Activated CD8-positive, alpha-beta memory T cell treated with anti-CD3 and anti-CD28 coated beads for 1 hour (primary cell): ENCODE results near the gene AGGF1.
"Not testable (repeated sequence)": the region's sequence is repeated elsewhere in the genome, so short reads cannot be mapped to it uniquely, and the experiment has no call there.

Experiments
- DNase-seq, 2 donors: peaks; one replicate each; pipeline ENCODE4 v3.0.0-alpha.2; 2020; ENCODE audit warnings: low read depth in 1 of 2; ENCODE audit errors: extremely low read depth in 1 of 2

AGGF1 gene, protein sequence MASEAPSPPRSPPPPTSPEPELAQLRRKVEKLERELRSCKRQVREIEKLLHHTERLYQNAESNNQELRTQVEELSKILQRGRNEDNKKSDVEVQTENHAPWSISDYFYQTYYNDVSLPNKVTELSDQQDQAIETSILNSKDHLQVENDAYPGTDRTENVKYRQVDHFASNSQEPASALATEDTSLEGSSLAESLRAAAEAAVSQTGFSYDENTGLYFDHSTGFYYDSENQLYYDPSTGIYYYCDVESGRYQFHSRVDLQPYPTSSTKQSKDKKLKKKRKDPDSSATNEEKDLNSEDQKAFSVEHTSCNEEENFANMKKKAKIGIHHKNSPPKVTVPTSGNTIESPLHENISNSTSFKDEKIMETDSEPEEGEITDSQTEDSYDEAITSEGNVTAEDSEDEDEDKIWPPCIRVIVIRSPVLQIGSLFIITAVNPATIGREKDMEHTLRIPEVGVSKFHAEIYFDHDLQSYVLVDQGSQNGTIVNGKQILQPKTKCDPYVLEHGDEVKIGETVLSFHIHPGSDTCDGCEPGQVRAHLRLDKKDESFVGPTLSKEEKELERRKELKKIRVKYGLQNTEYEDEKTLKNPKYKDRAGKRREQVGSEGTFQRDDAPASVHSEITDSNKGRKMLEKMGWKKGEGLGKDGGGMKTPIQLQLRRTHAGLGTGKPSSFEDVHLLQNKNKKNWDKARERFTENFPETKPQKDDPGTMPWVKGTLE

DNA sequence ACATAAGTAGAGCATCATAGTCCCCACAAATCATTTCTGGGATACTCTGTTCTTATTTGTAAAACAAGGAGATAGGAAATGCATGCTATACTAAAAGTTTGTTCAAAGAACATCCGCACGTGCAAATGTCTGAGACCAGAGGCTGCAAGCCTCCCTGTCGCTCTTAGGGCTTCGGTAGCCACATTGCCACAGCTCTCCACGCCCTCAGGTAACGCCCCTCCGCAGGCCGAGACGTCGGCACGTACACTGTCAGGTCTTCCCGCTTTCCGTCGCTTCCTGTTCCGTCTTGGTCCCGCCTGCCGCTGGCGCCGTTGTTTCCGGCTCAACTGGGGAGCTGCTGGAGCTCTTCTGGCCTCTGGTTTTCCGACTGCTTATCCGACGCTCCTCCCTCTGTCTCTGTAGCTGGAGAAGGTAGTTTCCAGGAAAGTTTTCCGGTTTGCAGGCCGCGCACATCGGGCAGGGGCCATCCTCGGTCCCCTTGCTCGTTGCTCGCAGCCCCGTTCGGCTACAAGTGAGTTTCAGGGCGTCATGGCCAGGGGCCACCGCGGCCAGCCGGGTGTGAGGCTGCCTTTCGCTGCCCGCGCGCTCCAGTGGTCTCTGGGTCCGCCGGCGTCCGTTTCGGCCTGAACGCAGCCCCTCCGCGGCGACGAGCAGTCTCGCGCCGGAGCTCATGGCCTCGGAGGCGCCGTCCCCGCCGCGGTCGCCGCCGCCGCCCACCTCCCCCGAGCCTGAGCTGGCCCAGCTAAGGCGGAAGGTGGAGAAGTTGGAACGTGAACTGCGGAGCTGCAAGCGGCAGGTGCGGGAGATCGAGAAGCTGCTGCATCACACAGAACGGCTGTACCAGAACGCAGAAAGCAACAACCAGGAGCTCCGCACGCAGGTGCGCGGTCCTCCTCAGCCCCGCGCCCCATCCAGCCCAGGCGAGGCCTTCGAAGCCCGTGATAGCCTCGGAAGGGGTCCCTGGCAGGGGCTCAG is at the start of gene AGGF1:
TSS of gene AGGF1 (plus strand) at position 308 of the 975 bp plus-strand sequence. CDS start at position 671, 363 bp downstream.
- DNase-seq: peak; percentile 77 to 80

DNA sequence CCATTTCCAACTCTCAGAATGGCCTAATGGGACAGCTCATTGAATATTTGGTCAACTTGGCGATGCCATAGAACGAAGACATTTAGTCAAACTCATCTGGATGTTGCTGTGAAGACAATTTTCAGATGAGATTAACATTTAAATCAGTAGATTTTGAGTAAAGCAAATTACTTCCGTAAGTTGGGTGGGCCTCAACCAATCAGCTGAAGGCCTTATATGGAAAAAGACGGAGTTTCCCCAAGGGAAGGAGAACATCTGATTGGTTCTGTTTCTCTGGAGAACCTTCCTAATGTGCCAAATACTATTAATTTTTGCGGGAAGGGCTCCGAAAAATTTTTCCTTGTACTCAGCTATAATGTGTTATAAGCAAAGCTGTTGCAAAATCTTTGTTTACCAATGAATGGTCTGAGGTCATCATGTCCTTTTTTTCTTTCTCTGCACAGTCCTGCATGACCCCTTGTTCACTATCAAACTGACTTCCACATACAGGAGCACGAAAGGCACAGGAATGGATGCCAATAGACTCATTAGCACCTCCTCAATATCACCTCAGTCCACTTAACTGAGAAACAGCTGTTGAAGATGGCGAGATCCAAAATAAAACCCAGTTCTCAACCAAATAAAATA is 49.6 kb upstream of the AGGF1 start:
- DNase-seq: no peak

DNA sequence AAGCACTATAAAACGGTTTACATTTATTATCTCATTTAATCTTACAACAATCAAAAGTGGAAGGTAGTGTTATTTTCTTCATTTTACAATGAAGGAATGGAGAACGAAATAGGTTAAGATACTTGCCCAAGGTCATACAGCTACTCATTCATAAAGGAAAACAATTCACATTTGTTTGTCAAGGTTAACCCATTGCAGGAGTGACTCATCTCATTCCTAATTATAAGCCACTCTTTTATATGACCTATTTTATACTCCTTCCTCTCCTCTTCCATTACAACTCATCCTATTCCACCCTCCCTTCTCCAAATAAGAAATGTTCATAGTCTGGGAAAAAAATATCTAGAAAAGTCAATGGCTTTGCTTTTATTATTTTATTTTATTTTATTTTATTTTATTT is 47.8 kb upstream of the AGGF1 start:
- no peak for DNase-seq

DNA sequence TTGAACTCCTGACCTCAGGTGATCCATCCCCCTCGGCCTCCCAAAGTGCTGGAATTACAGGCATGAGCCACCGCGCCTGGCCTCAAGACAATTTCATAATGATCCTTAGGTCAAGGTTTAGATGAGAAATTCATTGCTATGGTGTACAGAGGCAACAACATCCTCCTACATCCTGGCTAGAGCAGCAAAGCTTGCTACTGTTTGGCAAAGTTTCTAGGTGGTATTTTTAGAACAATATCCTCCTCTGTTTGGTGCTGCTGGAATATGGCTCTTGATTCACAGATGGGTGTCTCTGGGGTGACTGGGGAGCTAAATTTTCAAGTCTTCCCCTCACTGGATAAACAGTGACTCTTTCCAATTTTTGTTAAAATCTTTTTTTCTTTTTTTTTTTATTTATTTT is 46.7 kb upstream of the AGGF1 start:
- no peak for DNase-seq

DNA sequence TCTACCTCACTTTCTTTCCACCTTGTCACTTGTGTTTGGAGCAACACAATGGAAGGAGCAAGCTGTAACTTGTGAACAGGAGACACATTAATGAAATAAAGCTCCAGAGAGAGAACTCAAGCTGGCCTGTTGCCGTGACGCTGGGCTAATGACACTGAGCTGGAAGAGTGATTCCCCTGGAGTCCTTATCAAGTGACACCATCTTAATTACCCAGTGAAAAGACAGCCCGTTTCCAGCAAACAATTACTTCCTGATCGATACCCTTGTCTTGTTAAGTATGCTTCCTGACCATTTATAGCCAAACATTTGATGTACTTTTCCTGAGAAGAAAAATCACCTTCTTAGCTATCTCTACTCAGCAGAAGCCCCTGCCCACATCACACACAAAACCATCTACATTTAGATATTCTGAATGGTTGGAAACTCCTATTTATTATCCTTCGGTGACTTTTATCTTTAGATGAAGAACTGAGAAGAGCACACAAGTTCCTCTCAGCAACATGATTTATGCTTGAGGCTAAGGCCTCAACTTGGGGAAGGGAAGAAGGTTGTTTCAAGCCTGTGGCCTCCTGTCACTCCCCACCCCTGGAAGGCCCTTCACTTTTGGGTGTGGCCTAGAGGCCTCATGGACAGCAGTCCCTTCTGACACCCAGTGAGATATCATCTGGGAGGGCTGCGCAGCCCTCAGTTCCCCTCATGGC is 43.2 kb upstream of the AGGF1 start:
- DNase-seq: no peak

DNA sequence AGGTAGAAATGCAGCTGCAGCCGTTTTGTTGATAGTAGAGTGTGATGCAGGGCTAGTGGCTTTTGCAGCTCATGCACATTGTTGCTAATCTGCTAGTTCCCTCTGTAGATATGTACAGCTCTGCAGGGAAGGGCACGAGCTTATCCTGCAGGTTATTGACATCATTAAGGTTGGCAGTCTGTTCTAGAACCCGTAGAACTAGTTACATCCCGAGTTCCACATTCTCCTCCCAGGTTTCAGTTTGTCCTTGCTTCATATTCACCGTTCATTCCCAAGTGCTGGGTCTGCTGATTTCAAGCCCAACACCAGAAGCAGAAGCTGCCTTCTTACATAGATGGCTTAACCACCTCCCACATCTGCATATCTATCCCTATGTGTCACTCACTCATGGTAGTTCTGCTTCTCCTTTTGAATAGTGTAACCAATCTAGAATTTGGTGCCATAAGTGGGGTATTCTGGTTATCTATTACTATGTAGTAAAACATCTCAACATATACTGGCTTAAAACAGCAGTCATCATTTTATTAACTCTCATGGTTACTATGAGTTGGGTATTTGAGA is 39.2 kb upstream of the AGGF1 start:
- no peak for DNase-seq

DNA sequence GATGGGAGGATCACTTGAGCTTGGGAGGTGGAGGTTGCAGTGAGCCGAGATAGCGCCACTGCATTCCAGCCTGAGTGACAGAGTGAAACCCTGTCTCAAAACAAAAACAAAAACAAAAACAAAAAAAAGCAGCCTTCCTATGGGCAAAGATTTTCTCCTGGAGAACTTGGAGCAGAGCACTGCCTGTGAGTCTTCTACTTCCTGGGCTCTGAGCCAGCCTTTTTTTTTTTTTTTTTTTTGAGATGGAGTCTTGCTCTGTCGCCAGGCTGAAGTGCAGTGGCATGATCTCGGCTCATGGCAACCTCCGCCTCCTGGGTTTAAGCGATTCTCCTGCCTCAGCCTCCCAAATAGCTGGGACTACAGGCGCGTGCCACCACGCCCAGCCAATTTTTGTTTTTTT is 36.8 kb upstream of the AGGF1 start:
- DNase-seq: not testable (repeated sequence)

DNA sequence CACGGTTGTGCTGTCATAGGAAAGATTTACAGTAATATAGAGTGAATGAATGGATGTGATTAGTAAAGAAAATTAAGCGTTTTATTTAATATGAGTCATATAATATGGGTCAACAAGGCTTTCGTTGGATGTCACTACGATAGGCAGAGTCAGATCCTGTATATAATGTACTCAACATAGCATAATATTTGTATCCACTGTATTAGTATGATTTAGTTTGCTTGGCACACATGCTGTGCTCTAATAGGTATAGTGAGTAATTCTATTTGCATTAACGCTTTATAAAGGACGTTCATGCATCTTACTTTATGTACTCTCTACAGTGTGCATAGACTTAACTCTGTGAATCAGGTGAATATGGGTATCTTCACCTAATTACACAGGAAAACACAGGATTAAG is 35.9 kb upstream of the AGGF1 start:
- no peak for DNase-seq

DNA sequence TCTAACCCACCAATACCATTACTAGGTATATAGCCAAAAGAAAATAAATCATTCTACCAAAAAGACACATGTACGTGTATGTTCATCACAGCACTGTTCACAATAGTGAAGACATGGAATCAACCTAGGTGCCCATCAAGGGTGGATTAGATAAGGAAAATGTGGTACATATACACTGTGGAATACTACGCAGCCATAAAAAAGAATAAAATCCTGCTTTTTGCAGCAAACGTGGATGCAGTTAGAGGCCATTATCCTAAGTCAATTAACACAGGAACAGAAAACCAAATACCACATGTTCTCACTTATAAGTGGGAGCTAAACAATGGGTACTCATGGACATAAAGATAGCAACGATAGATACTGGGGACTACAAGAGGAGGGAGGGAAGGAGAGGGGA is 32.0 kb upstream of the AGGF1 start:
- DNase-seq: not testable (repeated sequence)

DNA sequence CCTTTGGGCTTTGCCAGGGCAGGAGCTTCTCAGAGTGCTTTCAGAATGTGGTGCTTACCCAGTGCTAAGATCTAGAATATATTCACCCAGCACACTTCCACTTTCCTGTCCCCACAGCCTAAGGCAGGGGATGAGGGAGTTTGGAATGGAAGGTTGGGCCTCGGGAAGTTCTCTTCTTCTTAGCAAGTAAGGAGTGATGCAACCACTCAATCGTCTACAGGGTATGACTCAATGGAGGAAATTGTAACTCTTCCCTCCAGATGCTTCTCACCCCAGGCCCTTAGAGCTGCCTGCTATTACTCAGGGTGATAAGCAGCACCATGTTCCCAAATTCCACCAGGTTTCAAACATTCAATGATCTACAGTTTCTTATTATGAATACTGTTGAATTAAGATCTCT is 30.8 kb upstream of the AGGF1 start:
- DNase-seq: no peak

DNA sequence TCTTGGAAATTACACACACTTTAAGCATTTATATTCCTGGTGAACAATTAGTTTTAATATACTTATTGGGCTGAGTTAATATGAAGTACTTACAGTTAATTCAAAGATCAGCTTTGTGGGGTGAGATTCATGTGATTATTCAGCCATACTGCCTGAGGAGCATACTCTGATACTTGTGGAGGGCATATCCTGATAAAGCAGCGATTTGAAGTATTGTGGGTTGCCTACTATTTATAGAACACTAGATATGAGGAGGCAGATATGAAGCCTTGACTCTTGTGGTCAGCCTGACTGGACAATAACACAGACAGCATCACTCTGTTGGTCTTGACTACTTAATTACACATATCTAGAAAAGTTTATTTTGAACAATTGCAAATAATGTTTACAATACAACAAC is 27.0 kb upstream of the AGGF1 start:
- DNase-seq: no peak

DNA sequence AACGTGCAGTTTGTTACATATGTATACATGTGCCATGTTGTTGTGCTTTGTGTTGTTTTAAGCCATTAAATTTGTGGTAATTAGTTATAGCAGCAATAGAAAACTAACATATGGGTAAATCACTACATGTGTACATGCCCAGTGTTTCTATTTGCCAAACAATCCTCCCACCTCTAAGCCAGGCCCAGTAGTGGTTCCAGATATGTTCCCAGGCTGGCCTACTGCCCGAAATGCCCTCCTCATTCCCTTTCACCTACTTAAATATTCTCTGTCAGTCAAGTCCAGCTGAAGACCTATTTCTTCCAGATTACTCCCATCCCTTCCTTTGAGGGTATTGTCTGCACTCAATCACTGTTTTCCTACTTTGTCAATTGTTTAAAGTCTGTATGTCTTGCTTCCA is 24.1 kb upstream of the AGGF1 start:
- DNase-seq: no peak

DNA sequence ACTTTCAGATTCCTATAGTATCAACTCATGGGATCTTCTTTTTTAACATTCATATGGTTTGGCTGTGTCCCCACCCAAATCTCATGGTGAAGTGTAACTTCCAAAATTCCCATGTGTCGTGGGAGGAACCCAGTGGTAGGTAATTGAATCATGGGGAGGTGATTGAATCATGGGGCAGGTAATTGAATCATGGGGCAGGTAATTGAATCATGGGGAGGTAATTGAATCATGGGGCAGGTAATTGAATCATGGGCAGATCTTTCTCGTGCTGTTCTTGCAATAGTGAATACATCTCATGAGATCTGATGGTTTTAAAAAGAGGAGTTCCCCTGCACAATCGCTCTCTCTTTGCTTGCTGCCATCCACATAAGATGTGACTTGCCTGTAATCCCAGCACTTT is 21.8 kb upstream of the AGGF1 start:
- no peak for DNase-seq

DNA sequence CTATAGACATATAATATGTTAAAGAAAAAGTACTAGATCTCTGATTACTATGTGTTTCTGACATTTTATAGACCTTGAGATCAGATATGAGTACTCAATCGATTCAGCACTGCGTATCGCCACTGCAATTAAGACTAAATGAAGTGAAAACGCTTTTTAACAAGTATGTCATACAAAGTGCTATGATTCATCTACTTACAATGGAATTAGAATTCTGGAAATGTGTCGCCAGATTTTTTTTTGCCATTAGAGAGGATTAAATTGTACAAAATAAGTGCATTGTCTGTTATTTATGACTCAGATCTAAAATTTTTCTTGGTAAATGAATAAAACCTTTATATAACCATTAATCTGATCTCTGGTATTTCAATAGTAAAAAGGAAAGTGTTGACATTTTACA is 20.0 kb upstream of the AGGF1 start:
- no peak for DNase-seq

DNA sequence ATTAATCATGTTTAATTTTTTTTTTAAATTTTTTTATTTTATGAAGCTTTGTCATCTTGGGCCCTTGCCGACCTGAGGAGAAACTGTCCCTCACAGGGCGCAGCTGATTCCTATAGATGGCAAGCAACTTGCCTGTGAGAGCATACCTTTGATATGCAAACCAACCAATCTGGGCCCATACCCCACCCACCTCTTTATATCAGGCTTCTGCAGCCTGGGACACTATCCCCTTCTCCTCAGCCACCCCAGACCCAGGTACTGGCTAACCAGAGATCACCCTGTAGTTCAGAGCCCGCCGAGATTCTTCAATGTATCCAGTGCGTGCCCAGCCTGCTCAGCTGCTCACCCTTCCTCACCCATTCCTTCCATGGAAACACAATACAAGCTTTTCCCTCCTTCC is 18.7 kb upstream of the AGGF1 start:
- DNase-seq: no peak

DNA sequence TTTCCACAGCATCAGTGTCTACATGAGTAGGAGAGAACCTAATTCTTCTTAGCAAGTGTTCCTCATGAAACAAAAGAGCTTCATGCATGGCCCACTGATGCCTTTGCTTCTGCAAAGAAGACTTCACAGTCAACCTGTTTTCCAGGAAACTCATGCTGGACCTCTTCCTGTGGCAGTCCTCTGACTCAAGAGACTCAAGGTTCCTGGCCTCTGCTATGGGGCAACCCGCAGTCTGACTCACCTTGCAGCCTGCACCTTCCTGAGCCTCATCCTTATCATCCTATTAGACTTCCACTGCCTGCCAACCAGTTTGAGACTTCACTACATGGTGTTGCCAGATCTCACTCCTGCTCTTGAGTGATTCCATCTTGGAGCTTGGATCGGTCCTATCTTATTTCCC is 17.6 kb upstream of the AGGF1 start:
- no peak for DNase-seq

DNA sequence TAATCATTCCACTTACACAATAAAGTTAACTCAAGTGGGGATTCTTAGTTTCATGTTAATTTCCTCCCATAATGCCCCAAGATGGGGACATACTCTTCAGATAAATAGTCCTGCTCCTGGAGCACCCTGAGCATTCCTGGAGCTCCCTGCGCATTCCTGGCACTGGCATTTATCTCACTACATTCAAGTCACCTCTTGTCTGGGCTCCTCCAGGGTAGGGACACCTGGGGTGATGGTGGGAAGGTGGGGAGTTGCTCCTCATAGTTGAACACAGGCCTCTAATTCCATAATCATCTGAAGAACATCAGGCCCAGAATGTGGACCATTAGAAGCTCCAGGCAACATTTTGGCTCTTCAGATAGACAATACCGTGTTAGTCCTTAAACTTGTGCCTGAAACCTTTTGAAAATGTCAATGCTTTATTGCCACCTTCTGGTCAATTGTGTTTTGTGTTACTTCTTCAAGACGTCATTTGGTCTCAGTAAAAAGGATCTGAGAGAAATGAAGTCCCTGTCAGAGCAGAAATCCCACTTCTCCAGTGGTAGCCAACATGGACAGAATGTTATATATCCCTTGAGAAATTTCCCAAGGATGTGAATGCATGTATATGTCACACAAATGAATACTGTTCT is 14.2 kb upstream of the AGGF1 start:
- no peak for DNase-seq

DNA sequence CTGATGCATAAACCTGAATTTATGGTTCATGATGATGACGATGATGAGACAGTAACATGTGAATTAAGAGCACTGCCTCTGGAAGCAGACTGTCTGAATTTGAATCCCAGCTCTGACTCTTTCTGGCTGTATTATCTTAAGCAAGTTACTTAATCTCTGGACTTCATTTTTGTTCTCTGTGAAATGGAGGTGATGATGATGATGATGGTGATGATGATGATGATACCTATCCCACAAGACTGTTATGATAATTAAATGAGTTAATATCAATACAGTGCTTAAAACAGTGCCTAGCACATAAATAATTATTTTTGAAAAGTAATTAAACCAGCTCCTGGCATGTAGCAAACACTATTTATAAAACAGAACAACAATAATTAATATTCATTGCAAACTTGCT is 13.2 kb upstream of the AGGF1 start:
- DNase-seq: no peak

DNA sequence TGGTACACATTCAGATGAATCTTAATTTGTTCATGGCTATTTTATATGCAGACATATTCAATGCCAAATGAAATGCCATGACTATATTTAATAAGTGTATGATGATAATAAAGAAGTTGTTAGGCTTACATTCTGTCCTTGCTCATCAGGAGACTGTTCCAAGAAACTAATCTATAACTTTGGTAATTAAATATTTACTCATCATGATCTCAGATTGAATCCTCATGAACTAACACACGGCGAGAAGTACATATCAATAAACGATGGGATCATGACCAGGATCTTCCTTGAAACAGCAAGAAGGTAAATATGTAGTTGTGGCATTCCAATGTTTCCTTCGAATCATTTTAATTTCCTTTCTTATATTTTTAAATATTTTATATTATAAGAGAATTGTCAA is 12.5 kb upstream of the AGGF1 start:
- DNase-seq: no peak
